DOHH2 (cell line): ENCODE data around the gene SELENOH.
"Not testable (repeated sequence)": the region's sequence is repeated elsewhere in the genome, so short reads cannot be mapped to it uniquely, and the experiment has no call there.

Source experiments
- H3F3A ChIP-seq: fragments of 200-600 bp; sonication (generic), shearing (Covaris generic); 2 replicates; pipeline ENCODE4 v1.6.0; 2016; ENCODE audit warnings: antibody characterized with exemption, mild to moderate bottlenecking; ENCODE audit not compliant: control insufficient read depth, insufficient read depth
- H3K27ac ChIP-seq: fragments of 200-600 bp; sonication (generic); 2 replicates; pipeline ENCODE4 v1.5.1; 2014; ENCODE audit warnings: low read depth, mild to moderate bottlenecking, low read length, moderate library complexity
- H3K27me3 ChIP-seq: fragments of 200-600 bp; sonication (generic); 2 replicates; pipeline ENCODE4 v1.6.1; 2014; ENCODE audit warnings: mild to moderate bottlenecking, low read length, mixed read lengths; ENCODE audit not compliant: control insufficient read depth
- H3K36me3 ChIP-seq: fragments of 200-600 bp; sonication (generic); 2 replicates; pipeline ENCODE4 v1.6.1; 2014; ENCODE audit warnings: mild to moderate bottlenecking, low read length, moderate library complexity, mixed read lengths; ENCODE audit not compliant: control insufficient read depth
- H3K4me1 ChIP-seq: fragments of 200-600 bp; sonication (generic); 2 replicates; pipeline ENCODE4 v1.6.1; 2014; ENCODE audit warnings: mild to moderate bottlenecking, low read length, mixed read lengths; ENCODE audit not compliant: control insufficient read depth
- H3K4me2 ChIP-seq: fragments of 200-600 bp; sonication (generic); 2 replicates; pipeline ENCODE4 v1.6.0; 2014; ENCODE audit warnings: mild to moderate bottlenecking, low read length, moderate library complexity
- H3K4me3 ChIP-seq: fragments of 200-600 bp; sonication (generic); 2 replicates; pipeline ENCODE4 v1.5.1; 2014; ENCODE audit warnings: mild to moderate bottlenecking, low read length, mixed read lengths
- H3K79me2 ChIP-seq: fragments of 200-600 bp; sonication (generic); 2 replicates; pipeline ENCODE4 v1.6.1; 2014; ENCODE audit warnings: mild to moderate bottlenecking, low read length, mixed read lengths; ENCODE audit not compliant: control insufficient read depth
- H3K9me2 ChIP-seq: fragments of 200-600 bp; sonication (generic); replicated peaks from 2 replicates; pipeline ENCODE4 v1.6.1; 2014; ENCODE audit warnings: mild to moderate bottlenecking, low read length, mixed read lengths; ENCODE audit not compliant: control insufficient read depth
- H3K9me3 ChIP-seq: fragments of 200-600 bp; sonication (generic); 2 replicates; pipeline ENCODE4 v1.6.1; 2014; ENCODE audit warnings: antibody characterized with exemption, low read length, mixed read lengths; ENCODE audit not compliant: control insufficient read depth, insufficient read depth
- H4K20me1 ChIP-seq: fragments of 200-600 bp; sonication (generic); 2 replicates; pipeline ENCODE4 v1.6.0; 2014; ENCODE audit warnings: low read depth, mild to moderate bottlenecking, antibody characterized with exemption, low read length, moderate library complexity; ENCODE audit not compliant: control insufficient read depth, insufficient read depth
- CTCF ChIP-seq: fragments of 200-600 bp; sonication (generic); IDR thresholded peaks from one replicate; pipeline ENCODE4 v1.5.1; 2014; ENCODE audit warnings: antibody characterized with exemption, mild to moderate bottlenecking, low read depth, low read length; ENCODE audit not compliant: poor library complexity, severe bottlenecking
- EZH2phosphoT487 ChIP-seq: fragments of 200-600 bp; sonication (generic); IDR thresholded peaks from 2 replicates; pipeline ENCODE4 v1.6.1; 2017; ENCODE audit warnings: borderline replicate concordance, mild to moderate bottlenecking, antibody characterized with exemption, low read length, moderate library complexity, mixed read lengths

Gene SELENOH

GRCh38 chr11:57700425-57700824 is 40.9 kb upstream of the SELENOH start:
- peaks cover 9% of the 10 kb centered on the region; the same call in 1 of the 2 replicates for H3F3A ChIP-seq
- TF ChIP-seq EZH2phosphoT487 (no peak), CTCF (no peak)
- peaks cover 74% of the 10 kb centered on the region for H3K36me3 ChIP-seq
- no peaks in the 10 kb centered on the region for H3K9me3 ChIP-seq
- no peaks in the 10 kb centered on the region for H3K9me2 ChIP-seq
- no peaks in the 10 kb centered on the region for H3K4me1 ChIP-seq
- no peaks in the 10 kb centered on the region for H4K20me1 ChIP-seq
- H3K79me2 ChIP-seq: no peaks in the 10 kb centered on the region
- no peak overlapping the region for H3K4me3 ChIP-seq
- H3K27ac ChIP-seq: no peak overlapping the region
- no peaks in the 10 kb centered on the region for H3K27me3 ChIP-seq
- H3K4me2 ChIP-seq: no peak overlapping the region

DNA sequence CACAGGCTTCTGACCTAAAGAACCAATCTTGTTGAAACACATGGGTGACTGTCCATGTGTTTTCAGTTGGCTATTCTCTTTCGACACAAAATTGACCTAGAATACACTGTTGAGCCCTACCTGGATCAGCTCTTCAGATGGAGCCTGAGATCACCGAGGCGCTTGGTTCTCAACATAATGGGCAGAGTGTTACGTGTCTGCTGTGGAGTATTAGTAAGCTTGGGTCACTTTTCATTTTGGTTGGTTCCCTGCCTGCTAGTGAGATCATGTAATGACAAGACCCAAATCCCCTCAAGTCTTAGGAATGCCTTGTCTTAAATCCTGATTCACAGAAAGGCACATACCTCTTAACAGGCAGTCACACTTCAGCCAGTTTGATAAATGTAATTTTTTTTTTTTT is 38.0 kb upstream of the SELENOH start:
- Histone ChIP-seq H3K4me1 (no peaks in the 10 kb centered on the region), H3K4me2 (no peak overlapping the region), H3K27ac (no peak overlapping the region), H3K27me3 (no peaks in the 10 kb centered on the region), H3K9me3 (no peaks in the 10 kb centered on the region), H3K9me2 (no peaks in the 10 kb centered on the region), H3K4me3 (no peak overlapping the region), H3K36me3 (peaks cover 56% of the 10 kb centered on the region), H3K79me2 (no peaks in the 10 kb centered on the region), H4K20me1 (no peaks in the 10 kb centered on the region), H3F3A (peaks cover 9% of the 10 kb centered on the region; the same call in 1 of the 2 replicates)
- TF ChIP-seq CTCF (no peak), EZH2phosphoT487 (no peak)

GRCh38 chr11:57704932-57705331 is 36.4 kb upstream of the SELENOH start:
- Histone ChIP-seq H3K79me2 (no peaks in the 10 kb centered on the region), H3K36me3 (peaks cover 40% of the 10 kb centered on the region), H3F3A (peaks cover 9% of the 10 kb centered on the region; the same call in 1 of the 2 replicates), H3K9me2 (no peaks in the 10 kb centered on the region), H3K4me2 (no peak overlapping the region), H3K4me3 (no peak overlapping the region), H3K4me1 (no peaks in the 10 kb centered on the region), H3K9me3 (no peaks in the 10 kb centered on the region), H3K27ac (no peak overlapping the region), H4K20me1 (no peaks in the 10 kb centered on the region), H3K27me3 (no peaks in the 10 kb centered on the region)
- no peak for TF ChIP-seq EZH2phosphoT487
- TF ChIP-seq CTCF: no peak

GRCh38 chr11:57705432-57705831 is 35.9 kb upstream of the SELENOH start:
- not testable (repeated sequence) for H3K4me3 ChIP-seq, H3K79me2 ChIP-seq, H4K20me1 ChIP-seq, H3K9me2 ChIP-seq, H3K4me1 ChIP-seq, H3F3A ChIP-seq, H3K27ac ChIP-seq, H3K9me3 ChIP-seq, H3K4me2 ChIP-seq, H3K27me3 ChIP-seq
- H3K36me3 ChIP-seq: peaks cover 37% of the 10 kb centered on the region
